ENCODE results near the gene DHX58. TPM values are rescaled to one million over a fixed set of nuclear protein-coding genes. Genes with fewer than 3 reads are reported as not detected.

Gene DHX58
- total RNA-seq, 2 experiments from 2014 or later: 33.5 to 35.6 TPM

DNA sequence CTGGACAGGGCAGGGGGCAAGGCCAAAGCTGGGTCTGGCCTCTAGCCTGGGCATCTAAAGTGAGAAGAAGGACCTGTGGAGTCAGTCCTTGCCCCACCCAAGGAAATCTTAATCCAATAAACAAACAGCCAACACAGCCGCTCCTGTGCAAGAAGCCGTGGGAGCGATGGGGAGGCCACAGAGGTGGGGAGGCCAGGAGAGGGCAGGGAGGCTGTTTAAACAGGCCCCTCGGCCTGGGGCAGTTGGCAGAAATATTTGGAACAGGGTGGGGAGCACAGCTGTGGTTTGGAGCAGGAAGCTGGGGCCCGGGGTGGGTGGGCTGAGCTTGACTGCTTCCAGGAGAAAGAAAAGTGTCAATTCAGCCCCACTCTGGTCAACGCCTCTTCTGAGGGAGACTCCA lies 19.6 kb downstream of the DHX58 start:
- no peak overlapping the region for H3K27ac Mint-ChIP-seq
- Histone ChIP-seq H3K4me1 (ENCODE audit: insufficient read depth, low read length) (peaks cover 6% of the 10 kb centered on the region), H3K9me3 (ENCODE audit: control insufficient read depth in 1 of 2, insufficient read depth in 1 of 2, low read length in 2 of 2) (no peaks in the 10 kb centered on the region), H3K27ac (ENCODE audit: low read depth in 1 of 2, low read length in 2 of 2) (no peak overlapping the region), H3K27me3 (ENCODE audit: control insufficient read depth in 1 of 2, insufficient read depth in 2 of 2, low read length in 2 of 2) (peaks cover 9 to 11% of the 10 kb centered on the region in 2 experiments), H3K4me3 (ENCODE audit: low read length) (no peak overlapping the region), H3K36me3 (ENCODE audit: insufficient read depth, low read length) (no peaks in the 10 kb centered on the region)
- TF ChIP-seq, protein P1, sequence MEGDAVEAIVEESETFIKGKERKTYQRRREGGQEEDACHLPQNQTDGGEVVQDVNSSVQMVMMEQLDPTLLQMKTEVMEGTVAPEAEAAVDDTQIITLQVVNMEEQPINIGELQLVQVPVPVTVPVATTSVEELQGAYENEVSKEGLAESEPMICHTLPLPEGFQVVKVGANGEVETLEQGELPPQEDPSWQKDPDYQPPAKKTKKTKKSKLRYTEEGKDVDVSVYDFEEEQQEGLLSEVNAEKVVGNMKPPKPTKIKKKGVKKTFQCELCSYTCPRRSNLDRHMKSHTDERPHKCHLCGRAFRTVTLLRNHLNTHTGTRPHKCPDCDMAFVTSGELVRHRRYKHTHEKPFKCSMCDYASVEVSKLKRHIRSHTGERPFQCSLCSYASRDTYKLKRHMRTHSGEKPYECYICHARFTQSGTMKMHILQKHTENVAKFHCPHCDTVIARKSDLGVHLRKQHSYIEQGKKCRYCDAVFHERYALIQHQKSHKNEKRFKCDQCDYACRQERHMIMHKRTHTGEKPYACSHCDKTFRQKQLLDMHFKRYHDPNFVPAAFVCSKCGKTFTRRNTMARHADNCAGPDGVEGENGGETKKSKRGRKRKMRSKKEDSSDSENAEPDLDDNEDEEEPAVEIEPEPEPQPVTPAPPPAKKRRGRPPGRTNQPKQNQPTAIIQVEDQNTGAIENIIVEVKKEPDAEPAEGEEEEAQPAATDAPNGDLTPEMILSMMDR (IDR thresholded peaks at IDR 0.05): no peak
- POLR2A ChIA-PET: no interaction called here
- ATAC-seq (ENCODE audit: poor library complexity): no peak
- H3K4me3 Mint-ChIP-seq: no peak overlapping the region
- H3K9me3 Mint-ChIP-seq: no peaks in the 10 kb centered on the region
- no peak for DNase-seq
- H3K27me3 Mint-ChIP-seq: peaks cover 34% of the 10 kb centered on the region
- no peaks in the 10 kb centered on the region for H3K4me1 Mint-ChIP-seq (ENCODE audit: low read depth)
- H3K36me3 Mint-ChIP-seq (ENCODE audit: low read depth): no peaks in the 10 kb centered on the region
- CTCF ChIA-PET: interaction anchor here (1.3 kb wide), 1 partner anchor 8 kb away, joined by 4 read pairs; no protein-coding TSS in a partner anchor
- intact Hi-C loops (cut with DNase I, micrococcal nuclease): no loop called here

DNA sequence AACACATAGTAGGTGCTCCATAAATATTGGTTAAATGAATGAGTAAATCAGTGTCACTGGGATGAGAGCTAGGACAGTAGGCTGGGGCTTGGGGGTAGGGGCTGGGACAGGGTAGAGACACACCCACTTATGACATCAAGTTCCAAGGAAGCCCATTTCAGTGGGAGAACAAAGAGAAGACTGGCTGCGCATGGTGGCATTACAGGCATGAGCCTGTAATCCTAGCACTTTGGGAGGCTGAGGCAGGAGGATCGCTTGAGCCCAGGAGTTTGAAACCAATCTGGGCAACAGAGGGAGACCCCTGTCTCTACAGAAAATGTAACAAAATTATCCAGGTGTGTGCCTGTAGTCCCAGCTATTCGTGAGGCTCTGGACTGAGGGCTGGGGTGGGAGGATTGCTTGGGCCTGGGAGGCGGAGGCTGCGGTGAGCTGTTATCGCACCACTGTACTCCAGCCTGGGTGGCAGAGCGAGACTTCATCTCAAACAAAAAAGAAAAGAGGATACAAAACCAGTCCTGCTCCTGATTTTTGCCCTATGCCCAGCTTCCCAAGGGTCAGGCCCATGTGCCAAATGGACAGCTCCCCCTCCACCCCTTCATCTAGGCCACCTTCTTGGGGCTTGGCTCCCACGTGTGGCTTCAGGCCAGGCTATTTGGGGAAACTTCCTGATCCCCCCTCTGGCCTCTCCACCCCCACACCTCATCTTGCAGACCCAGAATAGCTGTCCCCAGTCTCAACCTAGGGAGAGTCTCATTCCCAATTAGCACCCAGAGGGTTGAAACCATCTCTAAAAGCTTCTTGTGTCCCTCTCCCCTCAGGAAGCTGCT lies 21.3 kb downstream of the DHX58 start:
- DNase-seq: no peak
- Histone ChIP-seq H3K4me3 (ENCODE audit: low read length) (no peak overlapping the region), H3K4me1 (ENCODE audit: insufficient read depth, low read length) (no peaks in the 10 kb centered on the region), H3K36me3 (ENCODE audit: insufficient read depth, low read length) (no peaks in the 10 kb centered on the region), H3K27me3 (ENCODE audit: control insufficient read depth in 1 of 2, insufficient read depth in 2 of 2, low read length in 2 of 2) (peaks cover 0 to 2% of the 10 kb centered on the region in 2 experiments), H3K9me3 (ENCODE audit: control insufficient read depth in 1 of 2, insufficient read depth in 1 of 2, low read length in 2 of 2) (no peaks in the 10 kb centered on the region), H3K27ac (ENCODE audit: low read depth in 1 of 2, low read length in 2 of 2) (no peak overlapping the region)
- H3K4me3 Mint-ChIP-seq: no peak overlapping the region
- ChIA-PET POLR2A (interaction anchor here (0.6 kb wide), 1 partner anchor 450 kb away, joined by 3 read pairs; no protein-coding TSS in a partner anchor), CTCF (interaction anchor here (1.3 kb wide), 2 partner anchors 10 kb away, joined by 3 to 4 read pairs; no protein-coding TSS in a partner anchor)
- TF ChIP-seq, protein P1 (IDR thresholded peaks at IDR 0.05): no peak
- no peaks in the 10 kb centered on the region for H3K9me3 Mint-ChIP-seq
- H3K27me3 Mint-ChIP-seq: peaks cover 18% of the 10 kb centered on the region
- no peak for ATAC-seq (ENCODE audit: poor library complexity)
- no peaks in the 10 kb centered on the region for H3K36me3 Mint-ChIP-seq (ENCODE audit: low read depth)
- intact Hi-C loops (cut with DNase I, micrococcal nuclease): no loop called here
- H3K4me1 Mint-ChIP-seq (ENCODE audit: low read depth): no peaks in the 10 kb centered on the region
- no peak overlapping the region for H3K27ac Mint-ChIP-seq

DNA sequence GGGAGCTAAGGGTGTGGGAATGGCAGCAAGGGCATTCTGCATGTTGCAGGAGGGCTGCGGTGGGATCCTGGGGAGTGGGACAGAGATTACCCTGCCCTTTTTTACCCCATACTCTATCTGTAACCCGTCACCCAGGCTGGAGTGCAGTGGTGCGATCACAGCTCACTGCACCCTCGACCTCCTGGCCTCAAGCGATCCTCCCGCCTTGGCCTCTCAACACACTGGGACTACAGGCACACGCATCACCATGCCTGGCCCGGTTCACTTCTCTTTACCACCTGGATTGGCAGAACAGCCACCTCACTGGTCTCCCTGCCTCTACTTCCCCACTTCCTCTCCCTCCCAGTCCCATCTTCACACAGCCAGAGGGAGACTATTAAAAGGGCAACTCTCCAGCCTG lies 23.8 kb downstream of the DHX58 start:
- H3K36me3 Mint-ChIP-seq (ENCODE audit: low read depth): no peaks in the 10 kb centered on the region
- Histone ChIP-seq H3K36me3 (ENCODE audit: insufficient read depth, low read length) (no peaks in the 10 kb centered on the region), H3K4me1 (ENCODE audit: insufficient read depth, low read length) (no peaks in the 10 kb centered on the region), H3K27me3 (ENCODE audit: control insufficient read depth in 1 of 2, insufficient read depth in 2 of 2, low read length in 2 of 2) (no peaks in the 10 kb centered on the region), H3K27ac (ENCODE audit: low read depth in 1 of 2, low read length in 2 of 2) (no peak overlapping the region), H3K4me3 (ENCODE audit: low read length) (no peak overlapping the region), H3K9me3 (ENCODE audit: control insufficient read depth in 1 of 2, insufficient read depth in 1 of 2, low read length in 2 of 2) (no peaks in the 10 kb centered on the region)
- intact Hi-C loops (cut with DNase I, micrococcal nuclease): no loop called here
- no peak for DNase-seq
- no peaks in the 10 kb centered on the region for H3K4me1 Mint-ChIP-seq (ENCODE audit: low read depth)
- CTCF ChIA-PET: no interaction called here
- TF ChIP-seq, protein P1 (IDR thresholded peaks at IDR 0.05): no peak
- no peaks in the 10 kb centered on the region for H3K9me3 Mint-ChIP-seq
- peaks cover 4% of the 10 kb centered on the region for H3K27me3 Mint-ChIP-seq
- POLR2A ChIA-PET: no interaction called here
- ATAC-seq (ENCODE audit: poor library complexity): no peak
- H3K27ac Mint-ChIP-seq: no peak overlapping the region
- no peak overlapping the region for H3K4me3 Mint-ChIP-seq
